Gastroesophageal sphincter (tissue), 3 donors: ENCODE data around the gene HM13.

Experiments
- POLR2A ChIP-seq, 2 donors: fragments of 450-650 bp; IDR thresholded peaks; one replicate each; pipeline ENCODE4 v1.6.1; 2017; ENCODE audit warnings: antibody characterized with exemption in 2 of 2, mild to moderate bottlenecking in 2 of 2, moderate library complexity in 1 of 2
- POLR2AphosphoS5 ChIP-seq: sonication (generic); formaldehyde crosslinking; IDR thresholded peaks from one replicate; pipeline ENCODE4 v1.6.1; 2017; ENCODE audit warnings: antibody characterized with exemption
- TF ChIP-seq, protein P1 (sequence below), 4 experiments: fragments of 200-600 bp in 2 of 4; fragments of 450-650 bp in 2 of 4; sonication (generic) in 1 of 4; IDR thresholded peaks; one replicate each; pipeline ENCODE4 v1.5.1; 2017 to 2019; ENCODE audit warnings: antibody characterized with exemption in 4 of 4, mild to moderate bottlenecking in 2 of 4, moderate library complexity in 2 of 4

DNA sequence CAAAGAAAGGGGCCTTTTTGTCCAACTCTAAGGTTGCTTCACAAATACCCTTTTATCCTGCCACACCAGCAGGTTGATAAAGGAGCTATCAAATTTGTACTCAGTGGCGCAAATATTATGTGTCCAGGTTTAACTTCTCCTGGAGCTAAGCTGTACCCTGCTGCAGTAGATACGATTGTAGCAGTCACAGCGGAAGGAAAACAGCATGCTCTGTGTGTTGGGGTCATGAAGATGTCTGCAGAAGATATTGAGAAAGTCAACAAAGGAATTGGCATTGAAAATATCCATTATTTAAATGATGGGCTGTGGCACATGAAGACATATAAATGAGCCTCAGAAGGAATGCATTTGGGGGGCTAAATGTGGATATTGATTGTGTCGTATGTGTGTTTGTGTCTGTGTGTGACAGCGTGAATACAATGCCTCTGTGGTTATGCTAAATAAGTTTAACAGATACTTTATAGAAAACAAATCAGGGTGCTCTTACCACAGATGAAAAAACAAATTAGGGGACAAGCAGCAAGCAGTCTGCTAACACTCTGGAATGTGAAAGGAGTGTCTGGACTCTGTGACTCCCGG, 33.6 kb downstream of the HM13 start:
- TF ChIP-seq, protein P1, sequence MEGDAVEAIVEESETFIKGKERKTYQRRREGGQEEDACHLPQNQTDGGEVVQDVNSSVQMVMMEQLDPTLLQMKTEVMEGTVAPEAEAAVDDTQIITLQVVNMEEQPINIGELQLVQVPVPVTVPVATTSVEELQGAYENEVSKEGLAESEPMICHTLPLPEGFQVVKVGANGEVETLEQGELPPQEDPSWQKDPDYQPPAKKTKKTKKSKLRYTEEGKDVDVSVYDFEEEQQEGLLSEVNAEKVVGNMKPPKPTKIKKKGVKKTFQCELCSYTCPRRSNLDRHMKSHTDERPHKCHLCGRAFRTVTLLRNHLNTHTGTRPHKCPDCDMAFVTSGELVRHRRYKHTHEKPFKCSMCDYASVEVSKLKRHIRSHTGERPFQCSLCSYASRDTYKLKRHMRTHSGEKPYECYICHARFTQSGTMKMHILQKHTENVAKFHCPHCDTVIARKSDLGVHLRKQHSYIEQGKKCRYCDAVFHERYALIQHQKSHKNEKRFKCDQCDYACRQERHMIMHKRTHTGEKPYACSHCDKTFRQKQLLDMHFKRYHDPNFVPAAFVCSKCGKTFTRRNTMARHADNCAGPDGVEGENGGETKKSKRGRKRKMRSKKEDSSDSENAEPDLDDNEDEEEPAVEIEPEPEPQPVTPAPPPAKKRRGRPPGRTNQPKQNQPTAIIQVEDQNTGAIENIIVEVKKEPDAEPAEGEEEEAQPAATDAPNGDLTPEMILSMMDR (IDR thresholded peaks at IDR 0.05) = no peak
- TF ChIP-seq POLR2A (IDR thresholded peaks at IDR 0.05) (no peak), POLR2AphosphoS5 (no peak)
